ENCODE data around the gene SNAP29.
"Not testable (repeated sequence)": the region's sequence is repeated elsewhere in the genome, so short reads cannot be mapped to it uniquely, and the experiment has no call there.

The SNAP29 gene

DNA sequence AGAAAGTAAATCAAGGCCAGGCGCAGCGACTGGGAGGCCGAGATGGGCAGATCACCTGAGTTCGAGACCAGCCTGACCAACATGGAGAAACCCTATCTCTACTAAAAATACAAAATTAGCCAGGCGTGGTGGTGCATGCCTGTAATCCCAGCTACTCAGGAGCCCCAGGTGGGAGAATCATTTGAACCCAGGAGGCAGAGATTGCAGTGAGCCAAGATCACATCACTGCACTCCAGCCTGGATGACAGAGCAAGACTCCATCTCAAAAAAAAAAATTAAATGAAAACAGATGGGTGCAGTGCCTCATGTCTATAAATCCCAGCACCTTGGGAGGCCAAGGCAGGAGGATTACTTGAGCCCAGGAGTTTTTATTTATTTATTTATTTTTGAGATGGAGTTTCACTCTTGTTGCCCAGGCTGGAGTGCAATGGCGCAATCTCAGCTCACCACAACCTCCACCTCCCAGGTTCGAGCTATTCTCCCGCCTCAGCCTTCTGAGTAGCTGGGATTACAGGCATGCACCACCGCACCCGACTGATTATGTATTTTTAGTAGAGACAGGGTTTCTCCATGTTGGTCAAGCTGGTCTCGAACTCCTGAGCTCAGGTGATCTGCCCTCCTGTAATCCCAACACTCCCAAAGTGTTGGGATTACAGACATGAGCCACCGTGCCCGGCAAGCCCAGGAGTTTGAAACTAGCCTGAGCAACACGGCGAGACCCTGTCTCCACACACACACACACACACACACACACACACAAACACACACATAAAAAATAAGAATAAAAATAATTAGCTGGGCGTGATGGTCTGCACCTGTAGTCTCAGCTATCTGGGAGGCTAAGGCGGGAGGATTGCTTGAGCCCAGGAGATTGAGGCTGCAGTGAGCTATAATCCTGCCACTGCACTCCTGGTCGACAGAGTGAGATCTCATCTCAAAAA, 42.6 kb downstream of the SNAP29 start:
- DNase-seq (ENCODE audit: low read depth) = not testable (repeated sequence)

DNA sequence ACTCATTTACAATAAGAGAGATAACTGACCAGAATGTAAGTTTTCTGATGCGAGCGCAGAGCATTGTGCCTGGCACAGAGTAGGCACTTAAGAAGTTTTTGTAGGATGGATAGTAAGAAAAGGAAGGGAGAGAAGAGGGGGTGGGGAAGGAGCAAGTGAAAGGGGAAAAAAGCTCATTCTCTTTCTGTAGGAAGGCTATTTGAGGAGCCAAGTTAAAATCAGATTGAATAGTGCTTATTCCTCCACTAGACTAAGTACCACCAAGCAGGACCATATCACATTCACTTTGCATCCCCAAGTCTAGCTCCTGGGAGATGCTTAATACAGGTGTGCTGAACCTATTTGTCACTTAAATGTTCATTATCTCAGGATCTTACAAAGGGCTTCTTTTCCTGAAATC, 44.3 kb downstream of the SNAP29 start:
- no peak for DNase-seq (ENCODE audit: low read depth)

- DNase-seq (ENCODE audit: low read depth) = no peak
These were observed 45.5 kb downstream of the SNAP29 start for GRCh38 chr22:20904008-20904979.

GRCh38 chr22:20904980-20905355, 46.2 kb downstream of the SNAP29 start:
- no peak for DNase-seq (ENCODE audit: low read depth)

DNA sequence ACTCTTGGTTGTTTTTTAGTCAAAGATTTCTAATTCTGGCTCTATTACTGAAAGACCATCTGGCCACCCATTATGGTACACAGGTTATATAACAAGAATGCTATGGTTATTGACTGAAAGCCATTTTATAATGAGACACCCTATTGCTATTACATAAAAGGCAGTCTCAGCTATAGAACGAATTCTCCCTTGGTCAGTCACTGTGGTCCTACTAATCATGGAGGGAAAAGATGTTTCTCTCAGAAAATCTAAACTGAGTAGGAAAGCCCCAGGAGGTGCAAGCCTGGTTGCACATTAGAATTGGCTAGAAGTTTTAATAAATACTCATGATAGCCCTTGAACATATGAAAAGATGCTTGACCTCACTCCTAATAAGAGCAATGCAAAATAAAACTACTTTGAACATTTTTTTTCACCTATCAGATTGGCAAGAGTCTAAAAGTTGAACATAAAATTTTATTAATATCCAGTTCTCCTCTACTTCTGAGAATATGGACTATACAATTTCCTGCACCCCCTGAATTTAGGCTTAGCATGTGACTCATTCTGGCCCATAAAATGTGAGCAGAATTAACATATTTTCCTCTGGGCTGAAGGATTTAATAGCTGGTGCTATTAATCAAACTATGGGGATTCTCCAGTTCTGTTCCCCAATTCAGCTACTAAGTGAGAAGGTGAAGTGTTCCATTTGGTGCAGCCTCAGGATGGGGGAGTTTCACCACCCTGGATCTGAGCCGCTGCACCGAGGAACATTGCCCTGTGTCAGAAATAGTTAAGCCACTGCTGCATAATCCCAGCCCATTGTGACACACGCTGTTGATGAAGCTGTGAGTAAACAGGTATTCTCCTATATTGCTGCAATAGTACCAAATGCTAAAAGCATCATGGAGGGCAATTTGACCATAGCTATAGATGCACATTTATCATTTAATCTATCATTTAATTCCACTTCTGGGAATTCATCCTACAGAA, 46.9 kb downstream of the SNAP29 start:
- no peak for DNase-seq (ENCODE audit: low read depth)

GRCh38 chr22:20906387-20906767, 47.6 kb downstream of the SNAP29 start:
- DNase-seq (ENCODE audit: low read depth) = no peak

DNA sequence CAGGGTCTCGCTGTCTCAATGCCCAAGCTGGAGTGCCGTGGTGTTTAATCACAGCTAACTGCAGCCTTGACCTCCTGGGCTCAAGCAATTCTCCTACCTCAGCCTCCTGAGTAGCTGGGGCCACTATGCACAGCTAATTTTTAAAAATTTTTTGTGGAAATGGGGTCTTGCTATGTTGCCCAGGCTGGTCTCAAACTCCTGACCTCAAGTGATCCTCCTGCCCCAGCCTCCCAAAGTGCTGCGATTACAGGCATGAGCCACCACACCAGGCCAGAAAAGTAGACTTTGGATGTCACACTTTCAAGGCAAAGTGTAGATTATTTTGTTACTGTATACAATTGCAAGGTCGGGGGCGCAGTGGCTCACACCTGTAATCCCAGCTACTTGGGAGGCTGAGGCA, 49.9 kb downstream of the SNAP29 start:
- not testable (repeated sequence) for DNase-seq (ENCODE audit: low read depth)

DNA sequence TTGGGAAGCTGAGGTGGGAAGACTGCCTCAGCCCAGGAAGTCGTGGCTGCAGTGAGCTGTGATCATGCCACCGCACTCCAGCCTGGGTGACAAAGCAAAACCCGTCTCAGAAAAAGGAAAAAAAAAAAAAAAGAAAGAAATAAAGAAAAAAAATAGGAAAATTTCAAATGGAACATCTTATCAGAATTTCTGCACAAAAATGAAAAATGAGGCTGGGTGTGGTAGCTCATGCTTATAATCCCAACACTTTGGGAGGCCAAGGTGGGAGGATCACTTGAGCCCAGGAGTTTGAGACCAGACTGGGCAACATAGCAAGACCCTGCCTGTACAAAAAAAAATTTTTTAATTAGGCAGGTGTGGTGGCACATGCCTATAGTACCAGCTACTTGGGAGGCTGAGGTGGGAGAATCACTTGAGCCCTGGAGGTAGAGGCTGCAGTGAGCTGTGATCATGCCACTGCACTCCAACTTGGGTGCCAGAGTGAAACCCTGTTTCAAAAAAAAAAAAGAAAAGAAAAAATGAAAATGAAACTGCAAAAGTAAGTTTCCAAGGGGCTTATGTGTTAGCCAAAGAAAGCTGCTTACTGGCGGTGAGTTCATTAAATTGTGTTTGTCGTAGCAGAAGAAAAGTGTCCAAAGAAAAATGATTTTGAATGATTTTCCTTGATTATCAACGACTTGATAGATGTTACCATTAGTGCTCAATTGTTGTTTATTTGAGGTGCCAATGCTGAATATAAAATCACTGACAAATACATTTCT, 50.9 kb downstream of the SNAP29 start:
- DNase-seq (ENCODE audit: low read depth) = no peak

- no peak for DNase-seq (ENCODE audit: low read depth)
These were observed 53.7 kb downstream of the SNAP29 start for GRCh38 chr22:20912494-20912893.

DNA sequence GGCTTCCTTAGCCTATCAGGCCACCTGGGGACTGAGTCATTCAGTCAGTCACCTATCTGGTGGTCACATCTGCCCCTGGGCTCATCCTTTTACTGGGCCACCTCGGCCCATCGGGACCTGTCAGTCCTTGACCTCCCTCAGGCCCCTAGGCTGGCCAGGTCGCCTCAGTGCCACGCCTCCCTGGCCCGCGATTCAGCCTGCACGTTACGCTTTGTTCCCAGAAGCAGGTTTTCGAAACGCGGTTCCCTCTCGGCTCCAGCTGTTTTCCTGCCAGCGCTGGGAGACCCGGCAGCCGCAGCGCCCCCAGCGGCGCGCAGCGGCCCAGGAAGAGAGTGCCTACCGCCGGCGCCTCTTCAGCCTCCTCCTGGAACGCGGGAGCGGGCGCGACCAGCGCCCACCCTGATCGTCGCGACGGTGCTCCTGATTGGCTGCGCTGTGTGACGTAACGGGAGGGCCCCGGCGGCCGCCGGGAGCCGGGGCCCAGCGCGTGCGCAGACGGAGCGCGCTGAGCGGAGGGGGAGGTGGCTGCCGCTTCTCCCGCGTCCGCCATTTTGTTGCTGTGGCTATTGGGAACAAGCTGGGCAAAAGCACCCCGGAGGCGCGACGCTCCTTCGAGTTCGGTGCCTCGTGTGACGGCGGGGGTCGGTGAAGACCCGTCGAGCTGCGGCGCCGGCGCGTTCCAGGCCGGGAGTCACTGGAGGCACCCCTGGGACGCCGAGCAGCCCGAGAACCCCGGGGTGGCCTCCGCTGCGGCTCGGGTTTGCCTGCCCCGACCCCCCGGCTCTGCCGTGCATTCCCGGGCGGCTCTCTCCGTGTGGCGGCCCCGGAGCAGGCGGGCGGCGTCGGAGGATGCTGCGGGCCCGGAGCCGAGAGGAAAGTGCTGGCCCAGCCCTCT, 58.4 kb downstream of the SNAP29 start, which contains the start of gene CRKL:
Gene CRKL (plus strand): TSS at position 492 of the 895 bp plus-strand sequence. CDS start 528 bp downstream, outside the sequence.
- DNase-seq (ENCODE audit: low read depth) = peak; percentile 96

GRCh38 chr22:20918663-20919218, 59.9 kb downstream of the SNAP29 start:
- DNase-seq (ENCODE audit: low read depth) = no peak

- DNase-seq (ENCODE audit: low read depth) = no peak
These were observed 60.9 kb downstream of the SNAP29 start for GRCh38 chr22:20919718-20920117.

GRCh38 chr22:20920881-20921203, 62.0 kb downstream of the SNAP29 start:
- no peak for DNase-seq (ENCODE audit: low read depth)

- DNase-seq (ENCODE audit: low read depth) = no peak
These were observed 63.4 kb downstream of the SNAP29 start for GRCh38 chr22:20922141-20922751.

DNA sequence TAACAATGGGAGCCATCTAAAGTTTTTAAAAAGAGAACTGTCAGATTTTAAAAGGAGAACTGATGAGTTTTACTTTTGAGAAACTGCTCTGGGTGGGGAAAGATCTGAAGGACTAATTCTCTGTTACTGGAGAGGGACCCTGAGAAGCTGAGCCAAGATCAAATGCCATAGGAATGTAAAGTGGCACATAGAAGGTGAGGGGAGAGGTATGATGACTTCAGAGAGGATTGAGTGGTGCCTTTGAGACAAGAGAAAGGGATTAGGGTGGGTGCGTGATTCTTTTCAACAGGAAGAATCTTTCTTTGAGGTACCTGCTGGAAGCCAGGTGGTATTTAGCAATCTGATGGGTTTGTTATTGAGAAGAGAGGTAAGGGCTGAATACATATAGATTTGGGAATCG, 67.4 kb downstream of the SNAP29 start:
- no peak for DNase-seq (ENCODE audit: low read depth)

DNA sequence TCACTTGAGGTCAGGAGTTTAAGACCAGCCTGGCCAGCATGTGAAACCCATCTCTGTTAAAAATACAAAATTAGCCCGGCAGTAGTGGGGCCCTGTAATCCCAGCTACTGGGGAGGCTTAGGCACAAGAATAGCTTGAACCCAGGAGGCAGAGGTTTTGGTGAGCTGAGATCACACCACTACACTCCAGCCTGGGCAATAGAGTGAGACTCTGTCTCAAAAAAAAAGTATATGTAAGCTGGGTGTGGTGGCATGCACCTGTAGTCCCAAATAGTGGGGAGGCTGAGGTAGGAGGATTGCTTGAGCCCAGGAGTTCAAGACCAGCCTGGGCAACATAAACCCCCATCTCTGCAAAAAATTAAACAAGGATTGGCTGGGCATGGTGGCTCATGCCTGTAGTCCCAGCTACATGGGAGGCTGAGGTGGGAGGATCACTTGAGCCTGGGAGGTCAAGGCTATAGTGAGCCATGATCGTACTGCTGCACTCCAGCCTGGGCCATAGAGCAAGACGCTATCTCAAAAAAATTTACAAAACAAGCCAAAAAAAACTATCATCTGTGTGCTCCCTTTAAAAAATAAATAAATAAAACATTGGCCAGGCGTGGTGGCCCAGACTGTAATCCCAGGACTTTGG, 69.2 kb downstream of the SNAP29 start:
- DNase-seq (ENCODE audit: low read depth) = no peak

DNA sequence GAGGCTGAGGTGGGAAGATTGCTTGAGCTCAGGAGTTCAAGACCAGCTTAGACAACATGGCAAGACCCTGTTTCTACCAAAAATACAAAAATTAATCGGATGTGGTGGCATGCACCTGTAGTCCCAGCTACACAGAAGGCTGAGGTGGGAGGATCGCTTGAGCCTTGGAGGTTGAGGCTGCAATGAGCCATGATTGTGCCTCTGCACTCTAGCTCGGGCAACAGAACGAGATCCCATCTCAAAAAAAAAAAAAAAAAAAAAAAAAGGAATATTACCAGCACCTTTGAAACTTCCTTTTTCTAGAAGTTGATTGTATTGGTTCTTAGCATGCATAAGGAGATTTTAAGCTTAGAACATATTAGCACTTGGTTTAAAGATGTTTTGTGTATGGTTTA, 69.8 kb downstream of the SNAP29 start:
- DNase-seq (ENCODE audit: low read depth) = no peak

DNA sequence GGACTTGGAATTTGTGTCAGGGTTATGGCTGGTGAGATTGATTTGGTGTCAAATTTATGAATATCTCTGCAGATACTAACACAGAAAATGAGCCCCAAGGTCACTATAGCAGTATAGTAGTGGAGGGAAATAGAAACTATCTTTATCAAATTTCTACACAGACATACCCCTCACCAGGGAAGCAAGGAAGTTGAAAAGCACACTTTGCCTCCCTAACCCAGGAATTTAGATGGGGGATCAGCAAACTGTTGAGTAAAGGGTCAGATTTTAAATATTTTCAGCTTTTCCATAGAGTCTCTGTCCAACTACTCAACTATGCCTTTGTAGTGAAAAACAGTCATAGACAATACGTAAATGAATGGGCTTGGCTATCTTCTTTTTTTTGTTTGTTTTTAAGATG, 71.2 kb downstream of the SNAP29 start:
- DNase-seq (ENCODE audit: low read depth) = no peak

- DNase-seq (ENCODE audit: low read depth) = not testable (repeated sequence)
These were observed 71.6 kb downstream of the SNAP29 start for GRCh38 chr22:20930435-20930834.

All from activated T-helper 1 cell treated with Interleukin-2 at 50 U/mL for 16 hours (primary cell).